GM12801 (cell line): ENCODE data around the gene MELK.

Experiments used
- CTCF ChIP-seq: IDR thresholded peaks from one replicate; pipeline ENCODE4 v1.5.1; 2011; ENCODE audit warnings: control low read depth; ENCODE audit not compliant: insufficient read length; ENCODE audit errors: extremely low read depth

Gene MELK

GRCh38 chr9:36572515-36573418 lies at the start of gene MELK:
Gene MELK, plus strand, starts transcription at chr9:36572895. Its CDS starts 8,787 bp downstream, at chr9:36581682.
- TF ChIP-seq CTCF = no peak

- no peak for TF ChIP-seq CTCF
Measured at GRCh38 chr9:36530224-36530623, 42.5 kb upstream of the MELK start.

- no peak for TF ChIP-seq CTCF
Measured at GRCh38 chr9:36532353-36532752, 40.3 kb upstream of the MELK start.

- no peak for TF ChIP-seq CTCF
Measured at GRCh38 chr9:36535107-36535506, 37.6 kb upstream of the MELK start.

- TF ChIP-seq CTCF = no peak
Measured at GRCh38 chr9:36537861-36538260, 34.8 kb upstream of the MELK start.

- TF ChIP-seq CTCF = no peak
Measured at GRCh38 chr9:36542355-36542754, 30.3 kb upstream of the MELK start.

GRCh38 chr9:36543916-36544315 lies 28.8 kb upstream of the MELK start:
- TF ChIP-seq CTCF = no peak
